HG03135 (cell line): ENCODE results near the gene LMOD2.
A peak's percentile ranks its signal among the peaks of the same experiment; 100 is the strongest.
"Not testable (repeated sequence)": the region's sequence is repeated elsewhere in the genome, so short reads cannot be mapped to it uniquely, and the experiment has no call there.

Experiments used
- ATAC-seq: cut with Tn5 transposase; IDR thresholded peaks from one replicate; pipeline ENCODE4 v1.9.1; 2021; ENCODE audit warnings: mild to moderate bottlenecking, moderate library complexity; ENCODE audit not compliant: unreplicated experiment

Gene LMOD2

GRCh38 chr7:123655614-123656013 is at the start of gene LMOD2:
TSS of gene LMOD2 (plus strand) at chr7:123655866. CDS start at chr7:123655964, 98 bp downstream.
- ATAC-seq = no peak

- ATAC-seq = no peak
Observed at GRCh38 chr7:123607423-123607975, 48.2 kb upstream of the LMOD2 start.

GRCh38 chr7:123608991-123609882 is 46.4 kb upstream of the LMOD2 start:
- no peak for ATAC-seq

GRCh38 chr7:123609883-123610239 is 45.8 kb upstream of the LMOD2 start:
- no peak for ATAC-seq

GRCh38 chr7:123612024-123612423 is 43.6 kb upstream of the LMOD2 start:
- ATAC-seq = no peak

- no peak for ATAC-seq
Observed at GRCh38 chr7:123615344-123615743, 40.3 kb upstream of the LMOD2 start.

GRCh38 chr7:123616223-123616622 is 39.4 kb upstream of the LMOD2 start:
- no peak for ATAC-seq

- ATAC-seq = no peak
Observed at GRCh38 chr7:123621707-123622106, 34.0 kb upstream of the LMOD2 start.

- no peak for ATAC-seq
Observed at GRCh38 chr7:123622660-123623386, 32.8 kb upstream of the LMOD2 start.

- ATAC-seq = peak; percentile 93
Observed at GRCh38 chr7:123624527-123625183, 31.0 kb upstream of the LMOD2 start.

- no peak for ATAC-seq
Observed at GRCh38 chr7:123625254-123625653, 30.4 kb upstream of the LMOD2 start.

- no peak for ATAC-seq
Observed at GRCh38 chr7:123627851-123628250, 27.8 kb upstream of the LMOD2 start.

GRCh38 chr7:123628829-123629228 is 26.8 kb upstream of the LMOD2 start:
- no peak for ATAC-seq

- no peak for ATAC-seq
Observed at GRCh38 chr7:123629281-123629680, 26.4 kb upstream of the LMOD2 start.

GRCh38 chr7:123632808-123633207 is 22.9 kb upstream of the LMOD2 start:
- ATAC-seq = no peak

- ATAC-seq = no peak
Observed at GRCh38 chr7:123633553-123633952, 22.1 kb upstream of the LMOD2 start.

- ATAC-seq = not testable (repeated sequence)
Observed at GRCh38 chr7:123634011-123634573, 21.6 kb upstream of the LMOD2 start.

GRCh38 chr7:123635551-123636359 is 19.9 kb upstream of the LMOD2 start:
- no peak for ATAC-seq

GRCh38 chr7:123637203-123637602 is 18.5 kb upstream of the LMOD2 start:
- no peak for ATAC-seq

- no peak for ATAC-seq
Observed at GRCh38 chr7:123637878-123638277, 17.8 kb upstream of the LMOD2 start.
